ENCODE measurements around the gene SDK1.
"Not testable (repeated sequence)": the region's sequence is repeated elsewhere in the genome, so short reads cannot be mapped to it uniquely, and the experiment has no call there.

SDK1 gene

GRCh38 chr7:3725155-3726059 lies 424.4 kb downstream of the SDK1 start:
- DNase-seq (ENCODE audit: low read depth, low spot score), result no peak

GRCh38 chr7:3730276-3730675 lies 429.2 kb downstream of the SDK1 start:
- peak; percentile 41 for DNase-seq (ENCODE audit: low read depth, low spot score)

DNA sequence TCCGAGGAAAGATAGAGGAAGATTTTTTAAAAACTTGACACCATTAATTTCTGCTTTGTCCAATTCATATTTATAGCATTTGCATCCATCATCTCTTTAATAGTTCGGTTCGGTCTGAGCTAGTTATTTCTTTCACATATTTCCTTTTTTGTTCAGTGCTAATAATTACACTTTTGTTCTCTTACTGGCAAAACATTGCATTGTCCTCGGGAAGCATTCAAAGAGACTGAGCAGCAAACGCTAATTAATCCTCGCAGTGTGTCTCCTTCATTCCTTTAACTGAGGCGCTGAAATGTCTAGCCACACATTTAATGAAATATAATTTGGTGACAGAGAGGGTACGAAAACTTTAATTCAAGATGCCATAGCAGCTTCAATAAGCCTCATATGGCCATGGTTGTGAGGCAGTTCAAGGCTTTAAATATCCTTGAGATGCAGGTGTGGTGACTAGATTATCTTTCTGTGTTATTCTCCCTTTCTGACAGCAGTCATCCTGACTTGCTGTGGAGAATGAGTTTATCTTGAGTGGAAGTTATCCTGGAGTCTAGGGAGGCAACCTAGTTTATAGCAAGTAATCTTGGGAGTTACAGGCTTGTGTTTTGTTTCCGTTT lies 431.4 kb downstream of the SDK1 start:
- DNase-seq (ENCODE audit: low read depth, low spot score), result no peak

- DNase-seq (ENCODE audit: low read depth, low spot score), result peak; percentile 51
These were observed 432.6 kb downstream of the SDK1 start for GRCh38 chr7:3733541-3734140.

DNA sequence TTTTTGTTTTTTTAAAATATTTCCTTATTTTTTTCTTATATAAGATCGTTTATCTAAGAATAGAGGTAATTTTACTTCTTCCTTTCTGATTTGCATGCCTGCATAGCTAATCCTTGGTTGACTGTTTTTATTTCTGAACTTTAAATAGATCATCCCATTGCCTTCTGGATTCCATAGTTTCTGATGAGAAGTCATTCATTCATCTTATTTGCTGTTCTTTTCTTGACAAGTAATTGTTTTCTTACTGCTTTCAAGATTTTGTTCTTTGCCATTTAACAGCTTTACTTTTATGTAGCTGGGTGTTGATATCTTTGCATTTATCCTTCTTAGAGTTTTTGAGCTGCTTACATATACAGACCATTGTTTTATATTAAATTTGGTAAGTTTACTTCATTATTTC lies 437.9 kb downstream of the SDK1 start:
- DNase-seq (ENCODE audit: low read depth, low spot score), result no peak

- DNase-seq (ENCODE audit: low read depth, low spot score), result no peak
These were observed 438.9 kb downstream of the SDK1 start for GRCh38 chr7:3739983-3740382.

- DNase-seq (ENCODE audit: low read depth, low spot score), result no peak
These were observed 446.4 kb downstream of the SDK1 start for GRCh38 chr7:3747467-3747866.

DNA sequence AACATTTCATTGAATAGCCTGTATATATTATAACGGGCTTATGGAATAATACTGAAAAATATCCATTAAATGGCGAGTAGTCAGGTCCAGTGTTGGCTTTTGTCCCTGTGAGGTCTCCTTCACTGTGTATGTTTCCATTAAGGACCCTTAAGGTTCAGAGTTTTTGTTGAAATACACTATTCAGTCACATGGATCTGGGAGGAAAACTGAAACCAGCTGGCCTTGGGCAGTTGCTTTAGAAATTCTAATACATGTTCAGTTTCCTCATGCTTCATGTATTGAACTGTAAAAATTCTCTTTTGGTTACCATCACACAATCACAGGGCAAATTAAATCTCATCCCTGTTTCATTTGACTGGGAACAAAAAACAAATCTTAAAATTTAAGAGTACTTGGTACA lies 447.3 kb downstream of the SDK1 start:
- no peak for DNase-seq (ENCODE audit: low read depth, low spot score)

- no peak for DNase-seq (ENCODE audit: low read depth, low spot score)
These were observed 452.8 kb downstream of the SDK1 start for GRCh38 chr7:3753868-3754267.

- DNase-seq (ENCODE audit: low read depth, low spot score), result peak; percentile 92
These were observed 453.7 kb downstream of the SDK1 start for GRCh38 chr7:3754493-3755341.

DNA sequence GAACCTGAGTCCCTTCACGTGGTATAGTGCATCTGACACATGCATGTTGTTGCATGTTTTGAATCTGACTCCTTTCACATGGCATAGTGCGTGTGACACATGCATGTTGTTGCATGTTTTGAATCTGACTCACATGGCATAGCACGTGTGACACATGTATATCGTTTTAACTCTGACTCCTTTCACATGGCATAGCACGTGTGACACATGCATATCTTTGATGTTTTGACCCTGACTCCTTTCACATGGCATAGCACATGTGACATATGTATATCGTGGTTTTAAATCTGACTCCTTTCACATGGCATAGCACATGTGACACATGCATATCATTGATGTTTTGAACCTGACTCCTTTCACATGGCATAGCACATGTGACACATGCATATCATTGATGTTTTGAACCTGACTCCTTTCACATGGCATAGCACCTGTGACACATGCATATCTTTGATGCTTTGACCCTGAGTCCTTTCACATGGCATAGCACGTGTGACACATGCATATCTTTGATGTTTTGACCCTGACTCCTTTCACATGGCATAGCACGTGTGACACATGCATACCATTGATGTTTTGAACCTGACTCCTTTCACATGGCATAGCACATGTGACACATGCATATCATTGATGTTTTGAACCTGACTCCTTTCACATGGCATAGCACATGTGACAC lies 454.9 kb downstream of the SDK1 start:
- not testable (repeated sequence) for DNase-seq (ENCODE audit: low read depth, low spot score)

DNA sequence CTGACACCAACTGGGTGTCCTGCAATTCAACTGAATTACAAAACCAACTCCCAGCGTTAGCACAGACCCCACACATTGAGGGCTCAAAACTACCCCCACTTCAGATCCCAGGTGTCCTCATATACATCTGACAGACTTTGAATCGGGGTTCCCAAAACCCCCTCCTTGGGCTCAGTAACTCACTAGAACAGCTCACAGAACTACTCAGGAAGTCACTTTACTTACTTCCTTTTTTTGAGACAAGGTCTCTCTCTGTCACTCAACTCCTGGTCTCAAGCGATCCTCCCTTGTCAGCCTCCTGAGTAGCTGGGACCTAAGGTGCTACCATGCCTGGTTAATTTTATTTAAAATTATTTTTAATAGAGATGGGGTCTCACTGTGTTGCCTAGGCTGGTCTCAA lies 456.0 kb downstream of the SDK1 start:
- no peak for DNase-seq (ENCODE audit: low read depth, low spot score)

DNA sequence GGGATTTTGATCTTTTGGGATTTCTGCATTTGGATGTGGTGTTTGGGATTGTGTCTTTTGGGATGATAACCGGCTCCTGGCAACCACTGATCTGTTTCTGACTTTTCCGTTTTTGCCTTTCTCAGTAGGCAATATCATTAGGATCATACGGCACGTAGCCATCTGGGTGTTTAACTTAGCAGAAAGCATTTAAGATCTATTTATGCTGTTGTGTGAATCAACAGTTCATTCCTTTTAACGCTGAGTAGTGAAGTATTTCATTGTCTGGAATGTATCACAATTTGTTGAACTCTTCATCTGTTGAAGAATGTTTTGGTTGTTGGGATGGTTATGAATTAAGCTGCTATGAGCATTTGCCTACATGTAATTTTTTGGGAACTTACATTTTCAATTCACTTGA lies 459.6 kb downstream of the SDK1 start:
- DNase-seq (ENCODE audit: low read depth, low spot score), result no peak

DNA sequence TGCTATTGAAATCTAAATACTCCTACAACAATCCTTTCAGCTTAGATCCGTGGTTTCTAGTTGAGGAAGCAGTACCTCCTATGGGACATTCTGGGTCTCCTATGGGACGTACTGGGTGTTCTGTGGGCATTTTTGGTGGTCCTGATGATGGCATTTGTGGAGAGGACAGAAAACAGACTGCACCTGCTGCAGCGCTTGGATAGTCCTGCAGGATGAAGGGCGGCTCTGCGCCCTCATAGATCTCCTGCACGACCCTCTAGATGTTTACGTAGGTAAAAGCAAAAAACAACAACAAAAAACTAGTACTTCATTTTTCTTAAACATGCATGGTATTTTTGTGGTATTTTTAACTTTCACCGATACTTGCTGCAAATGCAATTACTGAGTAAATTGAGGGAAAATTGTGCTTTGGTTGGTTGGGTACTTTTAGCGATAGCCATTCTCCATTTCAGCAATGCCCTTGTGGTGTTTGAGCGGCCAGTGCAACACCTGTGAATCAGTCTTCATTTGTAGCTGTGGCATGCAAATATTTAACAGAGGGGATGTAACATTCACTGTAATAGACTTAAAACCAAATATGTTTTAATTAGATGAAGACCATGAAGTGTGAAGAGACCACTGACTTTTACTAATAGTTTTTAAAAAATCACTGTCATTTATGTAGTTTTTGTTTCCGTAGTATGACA lies 461.2 kb downstream of the SDK1 start:
- DNase-seq (ENCODE audit: low read depth, low spot score), result no peak

DNA sequence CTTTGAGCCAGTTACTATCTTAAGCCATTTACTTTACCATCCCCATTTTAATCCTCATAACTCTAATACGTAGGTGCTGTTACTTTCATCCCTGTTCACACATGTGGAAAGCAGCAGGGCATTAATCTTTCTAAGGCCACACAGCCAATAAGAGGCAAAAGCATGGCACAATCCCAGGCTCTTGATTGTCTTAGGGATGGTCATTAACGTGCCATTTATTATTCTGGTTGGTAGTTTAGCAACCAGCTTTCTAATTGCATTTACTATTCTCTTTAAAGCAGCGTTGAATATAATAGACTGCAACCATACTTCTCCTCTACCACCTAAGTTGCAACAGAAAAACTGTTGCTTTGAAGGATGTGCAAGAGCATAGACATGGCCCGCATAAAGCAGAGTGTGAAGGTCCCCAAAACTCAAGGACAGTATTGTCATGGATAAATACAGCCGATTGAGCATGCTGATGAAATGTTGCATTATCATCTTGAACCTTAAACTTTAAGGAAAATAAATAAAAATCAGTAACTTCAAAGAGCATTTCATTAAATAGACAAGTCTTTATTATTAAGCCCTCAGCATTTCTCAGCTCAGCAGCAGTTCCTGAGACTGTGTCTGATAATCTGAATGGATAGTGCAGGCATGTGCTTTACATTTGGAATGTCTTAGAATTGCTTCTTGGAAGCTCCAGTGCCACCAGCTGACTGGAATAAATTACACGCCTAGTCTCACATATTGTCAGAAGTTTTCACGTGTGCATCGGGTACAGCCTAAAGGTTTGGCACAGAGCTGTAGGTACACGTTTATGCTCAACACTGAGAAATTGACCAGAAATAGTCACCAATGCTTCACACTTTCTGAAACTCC lies 467.1 kb downstream of the SDK1 start:
- no peak for DNase-seq (ENCODE audit: low read depth, low spot score)

- no peak for DNase-seq (ENCODE audit: low read depth, low spot score)
These were observed 470.9 kb downstream of the SDK1 start for GRCh38 chr7:3771906-3772305.

DNA sequence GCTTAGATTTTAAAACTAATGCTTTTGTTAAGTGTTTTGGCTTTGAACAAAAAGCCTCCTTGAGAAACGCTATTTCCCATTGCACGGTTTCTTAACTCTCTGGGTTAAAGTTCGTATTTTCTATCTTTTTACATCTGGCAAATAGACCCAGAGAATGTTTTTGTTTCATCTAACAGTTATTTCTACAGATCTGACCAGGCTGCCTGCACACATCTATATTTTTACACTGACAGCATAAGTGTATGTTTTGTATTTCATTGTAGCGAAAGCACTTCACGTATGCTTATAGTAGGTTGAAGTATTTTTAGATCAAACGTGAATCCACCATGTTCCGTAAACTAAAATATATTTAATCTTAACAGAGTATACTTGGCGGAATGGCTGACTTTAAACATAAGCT lies 477.3 kb downstream of the SDK1 start:
- no peak for DNase-seq (ENCODE audit: low read depth, low spot score)

- no peak for DNase-seq (ENCODE audit: low read depth, low spot score)
These were observed 479.0 kb downstream of the SDK1 start for GRCh38 chr7:3780016-3780415.

DNA sequence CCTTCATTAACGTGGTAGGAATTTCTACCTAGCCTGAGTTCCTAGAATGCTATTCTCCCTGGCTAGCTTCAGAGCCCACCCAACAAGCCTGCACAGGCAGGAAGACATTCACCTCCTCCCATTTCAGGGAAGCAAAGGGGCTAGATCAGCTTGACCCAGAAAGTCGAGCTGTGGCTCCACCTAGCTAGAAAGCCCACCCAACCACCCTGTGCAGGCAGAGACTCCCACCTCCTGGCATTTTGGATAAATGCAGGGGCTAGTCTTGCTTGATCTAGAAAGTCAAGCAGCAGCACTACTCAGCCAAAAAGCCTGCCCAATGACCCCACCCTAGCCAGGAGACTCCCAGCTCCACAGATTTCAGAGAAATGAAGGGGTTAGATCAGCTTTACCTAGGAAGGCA lies 479.5 kb downstream of the SDK1 start:
- DNase-seq (ENCODE audit: low read depth, low spot score), result no peak

DNA sequence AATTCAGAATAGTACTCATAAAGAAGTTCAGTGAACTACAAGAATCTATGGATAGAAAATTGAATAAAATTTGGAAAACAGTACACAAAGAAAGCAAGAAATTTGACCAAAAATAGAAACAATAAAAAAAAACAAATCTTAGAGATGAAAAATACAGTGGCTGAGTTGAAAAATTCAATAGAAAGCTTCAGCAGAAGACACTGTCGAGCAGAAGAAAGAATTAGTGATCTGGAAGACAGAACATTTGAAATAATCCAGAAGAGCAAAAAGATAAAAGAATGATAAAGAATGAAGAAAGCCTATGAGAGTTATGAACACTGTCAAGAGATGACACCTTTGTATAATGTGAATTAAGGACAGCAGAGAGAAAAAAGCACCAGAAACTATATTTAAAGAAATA lies 480.6 kb downstream of the SDK1 start:
- no peak for DNase-seq (ENCODE audit: low read depth, low spot score)

Data from astrocyte of the hippocampus (primary cell).